Urinary bladder (tissue), 4 donors: ENCODE results near the gene CFAP74. TPM values are rescaled to one million over a fixed set of nuclear protein-coding genes. Genes with fewer than 3 reads are reported as not detected.
A peak's percentile ranks its signal among the peaks of the same experiment; 100 is the strongest.

ENCODE experiments used
- DNase-seq: peaks from one replicate; pipeline ENCODE4 v3.0.0-alpha.2; 2015; ENCODE audit errors: extremely low spot score
- H3K27ac ChIP-seq: one replicate; pipeline ENCODE4 v1.5.1; 2013; ENCODE audit warnings: low read depth, mild to moderate bottlenecking, moderate library complexity
- H3K36me3 ChIP-seq: one replicate; pipeline ENCODE4 v1.6.1; 2013; ENCODE audit warnings: mild to moderate bottlenecking, moderate library complexity; ENCODE audit not compliant: insufficient read depth
- H3K4me1 ChIP-seq: one replicate; pipeline ENCODE4 v1.6.1; 2013; ENCODE audit warnings: mild to moderate bottlenecking, moderate library complexity; ENCODE audit not compliant: insufficient read depth
- H3K4me3 ChIP-seq: one replicate; pipeline ENCODE4 v1.5.1; 2013; ENCODE audit warnings: low read depth, low read length
- WGBS: extraction: QIAGEN DNeasy Blood & Tissue Kit; methylation state at CpG from one replicate; pipeline ENCODE4 v1.1.7; 2013; 5-methylcytosine and 5-hydroxymethylcytosine counted together
- polyA plus RNA-seq: library from polyadenylated mRNA; stranded (reverse); fragments of 200-250 nt; gene quantifications from one replicate; pipeline ENCODE4 v1.2.3, GENCODE V29; 2013
- total RNA-seq: library from RNA; depleted of rRNA; stranded (reverse); fragments of >200 nt; gene quantifications from one replicate; pipeline ENCODE4 v1.2.3, GENCODE V29; 2014
- donor health status: healthy with polysubstance abuse.
- donor health status: healthy.

Gene CFAP74
- total and polyA plus RNA-seq, 2 donors = 0.11 to 0.23 TPM

DNA sequence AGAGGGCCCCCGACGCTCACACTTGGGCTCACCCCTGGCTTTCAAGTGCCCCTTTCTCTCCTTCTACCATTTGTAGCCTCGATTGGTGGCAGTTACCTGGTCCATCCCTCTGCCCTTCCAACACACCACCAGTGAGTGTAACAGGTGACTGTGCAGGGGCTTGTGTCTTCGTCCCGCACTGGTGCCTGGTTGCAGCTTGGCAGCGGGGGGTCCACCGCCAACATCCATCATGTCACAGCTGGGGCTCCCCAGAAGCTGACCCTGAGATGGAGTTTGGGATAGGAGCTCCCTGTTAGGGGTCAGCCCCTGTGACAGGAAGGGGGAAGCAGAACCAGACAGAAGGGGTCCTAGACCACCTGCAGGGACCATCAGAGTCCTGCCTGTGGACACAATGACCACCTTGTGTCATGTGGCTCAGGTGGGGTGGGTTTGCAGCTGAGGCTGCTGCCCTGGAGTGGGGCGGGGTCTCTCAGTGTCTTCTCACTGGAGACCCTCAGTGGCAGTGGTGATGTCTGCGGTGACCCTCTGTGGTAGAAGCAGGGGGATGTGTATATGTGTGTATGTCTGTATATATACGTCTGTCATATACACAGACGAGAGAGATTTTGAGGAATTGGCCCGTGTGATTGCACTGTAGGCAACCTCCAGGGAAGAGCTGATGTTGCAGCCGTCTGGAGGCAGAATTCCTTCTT, 92.1 kb downstream of the CFAP74 start:
- Histone ChIP-seq H3K36me3 (no peaks in the 10 kb centered on the region), H3K4me3 (no peak overlapping the region), H3K27ac (no peak overlapping the region), H3K4me1 (peaks cover 3% of the 10 kb centered on the region)
- DNase-seq = no peak
- WGBS = 80% methylated on average over 13 of the region's 13 CpGs

DNA sequence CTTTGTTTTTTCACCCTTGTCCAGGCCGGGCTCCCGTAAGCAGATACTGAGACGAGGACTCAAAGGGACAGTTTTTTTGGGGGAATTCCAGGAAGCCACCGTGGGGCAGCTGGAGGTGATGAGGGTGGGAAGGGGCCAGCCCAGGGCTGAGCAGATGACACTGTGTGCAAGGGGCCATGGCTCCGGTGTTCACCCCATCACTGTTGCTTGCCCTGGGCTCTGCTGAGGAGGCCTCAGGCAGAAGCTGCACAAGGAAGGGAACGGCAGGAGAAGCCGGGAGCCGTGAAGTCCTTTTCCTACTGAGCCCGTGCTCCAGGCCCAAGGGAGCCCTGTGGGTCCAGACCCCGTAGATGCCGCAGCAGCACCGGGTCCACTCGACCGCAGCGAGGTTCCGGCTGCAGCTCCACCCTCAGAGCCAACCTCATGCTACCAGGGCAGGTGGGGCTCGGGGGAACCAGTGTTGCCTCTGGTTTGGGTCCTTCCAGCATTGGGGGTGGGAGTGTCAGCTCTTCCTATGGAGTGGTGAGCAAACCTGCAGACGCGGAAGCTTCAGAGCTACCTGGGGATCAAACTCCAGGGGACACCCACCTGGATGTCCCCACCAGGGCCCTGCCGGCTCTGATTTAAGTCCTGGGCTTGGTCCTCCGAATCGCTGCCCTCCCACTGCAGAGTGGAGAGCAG, 92.8 kb downstream of the CFAP74 start:
- DNase-seq = no peak
- H3K27ac ChIP-seq = no peak overlapping the region
- no peak overlapping the region for H3K4me3 ChIP-seq
- no peaks in the 10 kb centered on the region for H3K36me3 ChIP-seq
- peaks cover 3% of the 10 kb centered on the region for H3K4me1 ChIP-seq
- WGBS = 91% methylated on average over 22 of the region's 22 CpGs

DNA sequence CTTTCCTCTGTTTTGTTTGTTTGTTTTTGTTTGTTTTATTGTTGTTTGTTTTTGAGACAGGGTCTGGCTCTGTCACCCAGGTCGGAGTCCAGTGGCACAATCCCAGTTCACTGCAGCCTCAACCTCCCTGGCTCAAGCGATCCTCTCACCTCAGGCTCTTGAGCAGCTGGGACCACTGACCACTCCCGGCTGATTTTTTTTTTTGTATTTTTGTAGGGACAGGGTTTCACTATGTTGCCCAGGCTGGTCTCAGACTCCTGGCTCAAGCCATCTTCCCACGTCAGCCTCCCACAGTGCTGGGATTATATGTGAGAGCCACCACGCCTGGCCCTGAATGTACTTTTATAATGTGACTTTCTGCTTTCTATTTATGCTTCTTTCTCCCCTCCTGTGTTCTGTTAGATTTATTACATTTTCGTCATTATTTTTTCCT, 93.5 kb downstream of the CFAP74 start:
- Histone ChIP-seq H3K36me3 (no peaks in the 10 kb centered on the region), H3K4me1 (peaks cover 3% of the 10 kb centered on the region), H3K27ac (no peak overlapping the region), H3K4me3 (no peak overlapping the region)
- WGBS = 81% methylated on average over 6 of the region's 6 CpGs
- no peak for DNase-seq

DNA sequence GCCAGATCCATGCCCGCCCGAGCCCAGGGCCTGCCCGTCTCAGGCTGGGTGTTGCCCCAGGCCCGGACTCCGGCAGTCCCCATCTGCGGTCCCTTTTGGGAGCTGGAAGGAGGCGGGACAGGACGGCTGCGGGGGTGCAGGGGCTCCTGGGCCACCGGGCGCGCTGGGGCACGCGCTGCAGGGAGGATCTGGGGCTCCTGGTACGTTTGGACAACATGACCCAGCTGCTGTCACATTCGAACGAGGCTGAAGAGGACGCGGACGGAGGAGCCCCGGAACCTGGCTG, 95.1 kb downstream of the CFAP74 start:
- peak overlapping the region; percentile 91 for H3K27ac ChIP-seq
- H3K4me1 ChIP-seq = peaks cover 3% of the 10 kb centered on the region
- peak overlapping the region; percentile 63 for H3K4me3 ChIP-seq
- 6% methylated on average over 21 of the region's 21 CpGs for WGBS
- no peak for DNase-seq
- no peaks in the 10 kb centered on the region for H3K36me3 ChIP-seq

DNA sequence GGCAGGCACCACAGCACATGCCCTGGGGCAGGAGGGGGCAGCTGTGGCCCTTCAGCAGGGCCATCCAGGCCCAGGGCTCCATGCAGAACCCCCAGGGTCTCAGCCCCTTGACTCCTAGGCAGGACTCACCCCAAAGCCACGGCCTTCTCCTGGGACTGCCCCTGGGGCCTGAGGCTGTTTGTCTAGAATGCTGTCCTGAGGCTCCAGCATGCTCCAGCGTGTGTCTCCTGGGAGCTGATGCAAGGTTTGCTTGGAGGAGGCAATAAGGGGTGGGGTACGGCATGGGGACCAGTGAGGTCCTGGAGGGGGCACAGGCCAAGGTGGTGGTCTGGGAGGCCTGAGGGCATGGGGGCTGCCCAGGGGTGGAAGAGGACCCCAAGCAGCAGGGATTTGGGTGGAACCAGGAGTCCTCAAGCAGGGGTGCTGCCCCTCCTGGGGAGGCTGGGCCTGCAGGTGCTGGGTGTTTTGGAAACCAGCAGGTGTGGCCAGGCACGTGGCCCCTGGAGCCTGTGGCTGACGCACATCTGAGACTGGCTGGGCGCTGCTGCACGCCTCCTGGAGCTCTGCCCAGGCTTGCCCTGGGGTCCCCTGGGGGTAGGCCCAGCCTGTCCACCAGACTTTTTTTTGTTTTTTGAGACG, 96.4 kb downstream of the CFAP74 start:
- Histone ChIP-seq H3K4me1 (peaks cover 3% of the 10 kb centered on the region), H3K27ac (no peak overlapping the region), H3K36me3 (no peaks in the 10 kb centered on the region), H3K4me3 (no peak overlapping the region)
- WGBS = 69% methylated on average over 8 of the region's 8 CpGs
- DNase-seq = no peak

DNA sequence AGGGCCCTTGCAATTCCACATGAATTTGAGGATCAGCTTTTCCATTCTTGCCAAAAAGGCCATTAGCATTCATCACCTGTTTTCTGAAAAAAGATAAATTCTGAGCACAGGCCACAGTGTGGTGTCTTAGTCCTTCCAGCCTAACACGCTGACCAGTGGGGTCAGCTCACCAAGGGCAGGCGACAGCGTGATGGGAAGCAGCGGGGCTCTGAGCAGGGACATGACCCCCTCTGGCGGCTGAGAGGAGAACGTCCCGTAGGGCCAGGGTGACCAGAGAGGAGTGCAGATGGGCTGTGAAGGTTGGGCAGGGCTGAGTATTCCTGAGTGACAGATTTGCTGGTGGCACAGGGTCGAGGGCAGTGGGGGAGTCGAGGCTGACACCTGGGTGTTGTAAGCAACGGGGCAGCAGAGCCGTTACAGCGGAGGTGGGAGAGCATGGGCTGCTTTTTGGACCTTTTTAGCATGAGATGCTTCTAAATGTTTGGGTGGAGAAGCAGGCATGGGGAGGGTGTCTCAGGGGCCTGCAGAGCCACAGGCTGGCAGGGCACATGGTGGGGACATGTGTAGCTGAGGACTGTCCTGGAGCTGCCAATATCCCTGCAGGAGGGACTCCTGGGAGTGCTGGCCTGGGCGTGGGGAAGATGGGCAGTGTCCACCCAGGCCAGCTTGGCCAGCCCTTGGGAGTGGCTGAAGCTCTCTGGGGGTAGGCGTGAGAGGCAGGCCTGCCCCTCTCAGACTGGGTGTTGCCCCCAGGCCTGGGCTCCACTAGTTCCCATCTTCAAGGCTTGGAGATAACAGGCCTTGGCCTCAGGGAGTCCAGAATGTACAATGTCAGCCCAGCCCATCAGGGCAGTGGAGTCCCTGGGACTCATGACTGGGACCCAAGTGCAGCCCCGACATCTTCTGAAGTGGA, 97.1 kb downstream of the CFAP74 start:
- H3K36me3 ChIP-seq = no peaks in the 10 kb centered on the region
- DNase-seq = peak; percentile 49
- H3K4me1 ChIP-seq = peaks cover 3% of the 10 kb centered on the region
- H3K4me3 ChIP-seq = no peak overlapping the region
- no peak overlapping the region for H3K27ac ChIP-seq
- 23% methylated on average over 15 of the region's 15 CpGs for WGBS

DNA sequence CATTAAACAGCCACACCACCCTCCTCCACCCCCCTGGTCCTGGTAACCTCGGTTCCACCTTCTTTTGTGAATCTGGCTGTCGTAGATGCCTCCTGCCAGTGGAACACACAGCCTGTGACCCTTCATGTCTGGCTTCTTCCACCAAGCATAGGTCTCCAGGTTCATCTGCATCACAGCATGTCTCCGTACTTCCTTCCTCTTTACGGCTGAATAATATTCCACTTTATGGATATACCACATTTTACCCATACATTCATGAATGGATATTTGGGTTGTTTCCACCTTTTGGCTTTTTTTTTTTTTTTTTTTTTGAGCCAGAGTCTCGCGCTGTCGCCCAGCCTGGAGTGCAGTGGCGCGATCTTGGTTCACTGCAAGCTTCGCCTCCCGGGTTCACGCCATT, 100.4 kb downstream of the CFAP74 start:
- WGBS = 88% methylated on average over 12 of the region's 12 CpGs
- H3K4me3 ChIP-seq = no peak overlapping the region
- H3K4me1 ChIP-seq = peaks cover under 1% of the 10 kb centered on the region

DNA sequence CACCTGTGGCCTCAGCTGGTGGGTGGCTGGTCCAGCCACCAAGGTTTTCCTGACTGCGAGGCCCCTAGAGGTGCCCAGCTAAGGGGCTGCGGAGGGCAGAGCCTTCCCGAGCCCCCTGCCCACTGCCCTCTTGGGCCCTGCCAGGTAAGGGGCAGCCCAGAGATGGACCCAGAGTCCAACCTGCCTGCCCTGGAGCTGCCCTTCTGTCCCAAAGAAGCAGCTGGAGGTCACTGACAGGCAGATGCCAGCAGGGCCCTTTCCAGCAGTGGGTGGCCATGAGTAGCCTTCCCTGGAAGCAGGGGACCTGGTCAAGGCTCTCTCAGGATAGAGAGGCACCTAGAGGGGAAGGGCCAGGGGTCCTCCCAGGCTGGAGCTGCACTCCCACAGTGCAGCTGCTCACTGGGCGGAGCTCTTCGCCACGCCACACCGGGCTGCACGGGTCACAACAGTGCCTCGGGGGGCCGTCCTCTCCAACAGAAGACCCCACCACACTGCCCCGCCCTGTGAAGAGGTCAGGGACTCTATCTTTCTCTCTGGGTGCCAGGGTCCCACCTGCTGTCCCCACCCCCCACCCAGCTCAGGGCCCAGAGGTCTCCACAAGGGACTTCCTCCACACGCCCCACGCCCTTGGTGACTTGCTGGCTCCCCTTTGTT, 101.8 kb downstream of the CFAP74 start:
- H3K36me3 ChIP-seq = no peaks in the 10 kb centered on the region
- H3K27ac ChIP-seq = no peak overlapping the region
- 73% methylated on average over 13 of the region's 13 CpGs for WGBS
- no peaks in the 10 kb centered on the region for H3K4me1 ChIP-seq
- no peak overlapping the region for H3K4me3 ChIP-seq
- no peak for DNase-seq

More for the DNA sequence above, 100.4 kb downstream of the CFAP74 start:
- Histone ChIP-seq H3K36me3 (no peaks in the 10 kb centered on the region), H3K27ac (no peak overlapping the region)
- DNase-seq = no peak

DNA sequence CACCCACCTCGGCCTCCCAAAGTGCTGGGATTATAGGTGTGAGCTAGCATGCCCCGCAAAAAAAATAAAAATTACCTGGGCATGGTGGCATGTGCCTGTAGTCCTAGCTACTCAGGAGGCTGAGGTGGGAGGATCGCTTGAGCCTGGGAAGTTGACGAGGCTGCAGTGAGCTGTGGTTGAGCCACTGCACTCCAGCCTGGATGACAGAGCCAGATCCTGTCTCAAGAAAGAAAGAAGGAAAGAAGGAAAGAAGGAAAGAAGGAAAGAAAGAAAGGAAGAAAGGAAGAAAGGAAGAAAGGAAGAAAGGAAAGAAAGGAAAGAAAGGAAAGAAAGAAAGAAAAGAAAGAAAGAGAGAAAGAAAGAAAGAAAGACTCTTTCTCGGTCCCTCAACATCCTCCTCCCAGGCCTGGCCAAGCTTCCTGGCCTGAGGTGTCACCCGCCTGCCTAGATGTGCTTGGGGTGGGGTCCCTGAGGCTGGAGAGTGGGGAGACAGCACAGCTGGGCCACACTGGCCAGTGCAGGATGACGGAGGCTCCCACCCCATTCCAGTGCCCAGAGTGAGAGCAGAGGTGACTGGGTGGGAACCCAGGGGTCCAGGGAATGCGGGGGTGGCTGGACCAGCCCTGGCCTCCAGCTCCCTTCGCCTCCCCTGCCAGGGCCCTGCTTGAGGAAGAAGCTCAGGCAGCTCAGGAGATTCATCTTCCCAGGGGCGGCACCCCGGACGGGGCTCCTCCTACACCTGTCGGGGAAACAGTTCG, 102.5 kb downstream of the CFAP74 start:
- WGBS = 79% methylated on average over 14 of the region's 14 CpGs
- Histone ChIP-seq H3K36me3 (no peaks in the 10 kb centered on the region), H3K4me1 (no peaks in the 10 kb centered on the region), H3K4me3 (no peak overlapping the region), H3K27ac (no peak overlapping the region)
- no peak for DNase-seq

DNA sequence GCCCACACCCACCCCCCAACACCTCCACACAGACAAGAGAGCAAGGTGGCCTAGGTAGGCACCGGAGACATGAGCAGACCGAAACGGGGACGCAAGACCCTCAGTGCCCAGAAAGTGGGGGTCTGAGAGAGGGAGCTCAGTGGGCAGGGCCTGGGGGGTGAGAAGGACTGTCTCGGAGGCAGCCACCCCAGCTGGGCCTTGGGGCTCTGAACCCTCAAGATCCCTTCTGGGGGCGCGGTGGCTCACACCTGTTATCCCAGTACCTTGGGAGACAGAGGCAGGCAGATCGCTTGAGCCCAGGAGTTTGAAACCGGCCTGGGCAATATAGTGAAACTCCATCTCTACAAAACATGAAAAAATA, 103.6 kb downstream of the CFAP74 start:
- H3K27ac ChIP-seq = no peak overlapping the region
- no peaks in the 10 kb centered on the region for H3K4me1 ChIP-seq
- H3K4me3 ChIP-seq = no peak overlapping the region
- 88% methylated on average over 9 of the region's 9 CpGs for WGBS
- DNase-seq = no peak
- no peaks in the 10 kb centered on the region for H3K36me3 ChIP-seq

DNA sequence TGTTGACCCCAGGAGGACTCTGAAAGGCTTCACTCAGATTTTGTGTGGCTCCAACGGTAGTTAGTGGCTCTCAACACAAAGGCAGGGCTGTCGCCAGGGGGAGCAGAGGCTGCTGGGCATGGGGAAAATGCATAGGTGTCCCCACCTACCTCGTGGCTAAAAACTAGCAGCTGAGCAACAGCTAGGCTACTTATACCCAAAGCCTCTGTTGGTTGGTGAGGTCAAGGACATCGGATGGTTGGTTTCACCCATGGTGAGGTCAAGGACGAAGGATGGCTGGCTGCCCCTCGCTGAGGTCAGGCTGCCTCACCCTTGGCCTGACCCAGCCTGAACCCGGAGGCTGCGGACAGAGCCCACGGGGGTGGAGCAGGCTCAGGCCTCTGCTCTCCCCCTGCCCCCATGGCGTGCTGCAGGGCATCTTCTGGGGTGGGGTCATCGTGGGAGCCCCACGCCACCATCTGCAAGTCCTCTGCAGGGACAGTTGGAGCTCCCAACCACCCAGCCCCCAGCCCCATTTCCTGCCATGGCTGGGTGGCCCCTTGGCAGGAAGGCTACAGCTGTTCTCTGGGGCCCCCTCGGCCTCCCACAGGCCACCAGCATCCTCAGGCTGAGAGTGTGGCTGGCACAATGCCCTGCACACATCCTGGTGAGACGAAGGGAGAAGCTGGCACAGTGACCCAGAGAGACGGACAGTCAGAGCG, 104.2 kb downstream of the CFAP74 start:
- 53% methylated on average over 16 of the region's 16 CpGs for WGBS
- H3K4me3 ChIP-seq = no peak overlapping the region
- H3K4me1 ChIP-seq = peaks cover 2% of the 10 kb centered on the region
- no peak for DNase-seq
- H3K36me3 ChIP-seq = no peaks in the 10 kb centered on the region
- H3K27ac ChIP-seq = no peak overlapping the region

DNA sequence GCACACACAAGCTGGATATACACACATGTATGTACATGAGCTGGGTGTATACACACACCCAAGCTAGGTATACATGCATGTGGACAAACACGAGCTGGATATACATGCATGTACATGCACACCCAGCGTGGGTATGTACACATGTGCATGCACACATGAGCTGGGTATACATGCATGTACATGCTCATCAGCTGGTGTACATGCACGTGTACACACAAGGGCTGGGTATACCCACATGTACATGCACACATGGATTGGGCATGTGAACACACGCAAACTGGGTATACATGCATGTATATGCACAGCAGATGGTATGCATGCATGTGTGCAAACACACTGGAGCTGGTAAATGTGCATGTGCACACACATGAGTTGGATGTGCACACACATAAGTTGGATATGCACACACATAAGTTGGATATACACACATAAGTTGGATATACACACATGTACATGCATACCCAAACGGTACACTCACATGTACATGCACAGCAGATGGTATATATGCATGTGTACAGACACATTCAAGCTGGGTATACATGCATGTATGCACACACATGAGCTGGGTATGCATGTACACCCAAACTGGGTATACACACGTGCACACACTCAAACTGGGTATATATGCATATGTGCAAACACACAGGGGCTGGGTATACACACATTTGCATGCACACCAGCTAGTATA, 105.2 kb downstream of the CFAP74 start:
- H3K4me3 ChIP-seq = no peak overlapping the region
- H3K4me1 ChIP-seq = peaks cover 2% of the 10 kb centered on the region
- 92% methylated on average over 6 of the region's 6 CpGs for WGBS
- DNase-seq = no peak
- H3K27ac ChIP-seq = no peak overlapping the region
- no peaks in the 10 kb centered on the region for H3K36me3 ChIP-seq
